SU-DHL-6 (cell line): ENCODE results near the gene EPB41.

Experiments used
- CTCF ChIP-seq: fragments of 200-600 bp; sonication (generic); IDR thresholded peaks from one replicate; pipeline ENCODE4 v1.5.1; 2017; ENCODE audit warnings: antibody characterized with exemption, mild to moderate bottlenecking, low read length, moderate library complexity; ENCODE audit not compliant: insufficient read depth, poor library complexity, severe bottlenecking
- EZH2phosphoT487 ChIP-seq: fragments of 200-600 bp; sonication (generic), shearing (Covaris generic); conservative IDR thresholded peaks from 2 replicates; pipeline ENCODE4 v1.6.1; 2018; ENCODE audit warnings: mild to moderate bottlenecking, antibody characterized with exemption, low read length, moderate library complexity, mixed read lengths

- TF ChIP-seq CTCF (no peak), EZH2phosphoT487 (no peak)
These were observed 166.8 kb downstream of the EPB41 start for GRCh38 chr1:29081201-29081600.
